ENCODE data around the gene ZNF346.

GRCh38 chr5:177084175-177084574, 61.7 kb downstream of the ZNF346 start:
- no peak for TF ChIP-seq TARDBP (CRISPR knock-in tag; IDR thresholded peaks at IDR 0.05)
- TF ChIP-seq IKZF1 (IDR thresholded peaks at IDR 0.05), result no peak
- no peak for TF ChIP-seq GABPA (IDR thresholded peaks at IDR 0.05; ENCODE audit: low read depth, low read length)
- TF ChIP-seq GABPA (CRISPR knock-in tag; IDR thresholded peaks at IDR 0.05; ENCODE audit: low read depth), result no peak
